ENCODE measurements around the gene VPS26A.
"Not testable (repeated sequence)": the region's sequence is repeated elsewhere in the genome, so short reads cannot be mapped to it uniquely, and the experiment has no call there.

The VPS26A gene

GRCh38 chr10:69145864-69146263, 21.9 kb downstream of the VPS26A start:
- DNase-seq (ENCODE audit: low spot score), result no peak
- no peak for TF ChIP-seq CTCF (IDR thresholded peaks at IDR 0.05; ENCODE audit: extremely low read depth, missing control alignments)

GRCh38 chr10:69146759-69147158, 22.8 kb downstream of the VPS26A start:
- no peak for DNase-seq (ENCODE audit: low spot score)
- no peak for TF ChIP-seq CTCF (IDR thresholded peaks at IDR 0.05; ENCODE audit: extremely low read depth, missing control alignments)

- no peak for TF ChIP-seq CTCF (IDR thresholded peaks at IDR 0.05; ENCODE audit: extremely low read depth, missing control alignments)
- DNase-seq (ENCODE audit: low spot score), result no peak
Measured at GRCh38 chr10:69151984-69152383, 28.0 kb downstream of the VPS26A start.

GRCh38 chr10:69153227-69153626, 29.2 kb downstream of the VPS26A start:
- no peak for TF ChIP-seq CTCF (IDR thresholded peaks at IDR 0.05; ENCODE audit: extremely low read depth, missing control alignments)
- no peak for DNase-seq (ENCODE audit: low spot score)

GRCh38 chr10:69160809-69161241, 36.8 kb downstream of the VPS26A start:
- DNase-seq (ENCODE audit: low spot score), result no peak
- TF ChIP-seq CTCF (IDR thresholded peaks at IDR 0.05; ENCODE audit: extremely low read depth, missing control alignments), result no peak

GRCh38 chr10:69168493-69168892, 44.5 kb downstream of the VPS26A start:
- no peak for TF ChIP-seq CTCF (IDR thresholded peaks at IDR 0.05; ENCODE audit: extremely low read depth, missing control alignments)
- DNase-seq (ENCODE audit: low spot score), result no peak

- peak; percentile 21 for DNase-seq (ENCODE audit: low spot score)
- TF ChIP-seq CTCF (IDR thresholded peaks at IDR 0.05; ENCODE audit: extremely low read depth, missing control alignments), result no peak
Measured at GRCh38 chr10:69172241-69172982, 48.4 kb downstream of the VPS26A start.

GRCh38 chr10:69175326-69175725, 51.3 kb downstream of the VPS26A start:
- DNase-seq (ENCODE audit: low spot score), result not testable (repeated sequence)

All from GM20000 (cell line).